Measurements from ENCODE around the gene MAPT. TPM values are rescaled to one million over a fixed set of nuclear protein-coding genes. Genes with fewer than 3 reads are reported as not detected.
"Not testable (repeated sequence)": the region's sequence is repeated elsewhere in the genome, so short reads cannot be mapped to it uniquely, and the experiment has no call there.

Gene MAPT
- total RNA-seq, 2 donors from 2014 or later, result 0.14 to 0.17 TPM

GRCh38 chr17:45913030-45913429 lies 18.7 kb downstream of the MAPT start:
- peak; percentile 37 for DNase-seq (ENCODE audit: low spot score)
- not testable (repeated sequence) for H3K9me3 Mint-ChIP-seq; H3K36me3 Mint-ChIP-seq; H3K27ac Mint-ChIP-seq; H3K4me3 Mint-ChIP-seq; ATAC-seq; H3K4me1 Mint-ChIP-seq (ENCODE audit: low read depth in 2 of 2)
- peaks cover 12 to 19% of the 10 kb centered on the region in 2 donors for H3K27me3 Mint-ChIP-seq

DNA sequence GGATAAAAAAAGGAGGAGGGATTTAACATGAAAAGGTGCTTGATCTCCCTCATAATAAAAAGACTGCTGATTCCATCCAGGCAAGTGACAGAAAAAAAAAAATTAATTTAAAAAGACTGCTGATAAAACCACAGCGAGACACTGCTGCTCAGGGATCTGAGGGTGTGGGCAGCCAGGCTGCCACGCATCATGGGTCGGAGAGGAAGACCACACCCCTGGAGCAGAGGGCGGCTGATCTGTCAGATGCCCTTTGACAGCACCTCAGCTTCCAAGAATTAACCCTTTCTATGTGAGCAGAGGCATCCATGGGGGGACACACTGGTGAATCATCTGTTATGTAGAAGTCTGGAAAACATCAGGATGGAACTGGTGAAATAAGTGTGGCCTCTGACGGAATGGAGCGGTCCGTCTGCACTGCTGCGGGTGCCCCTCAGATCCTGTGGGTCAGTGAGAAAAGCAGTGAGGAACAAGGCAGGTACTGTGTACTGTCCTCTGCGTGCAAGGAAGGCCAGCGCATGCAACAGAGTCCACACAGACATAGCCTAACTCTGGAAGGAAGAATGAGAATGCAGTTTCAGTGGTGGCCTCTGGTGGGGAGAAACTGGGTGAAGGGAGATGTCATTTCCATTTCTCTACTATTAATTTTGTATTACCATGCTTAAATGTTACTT lies 19.8 kb downstream of the MAPT start:
- Mint-ChIP-seq H3K4me1 (ENCODE audit: low read depth in 2 of 2) (no peaks in the 10 kb centered on the region), H3K36me3 (peaks cover 6% of the 10 kb centered on the region), H3K27ac (no peak overlapping the region), H3K27me3 (peaks cover 12 to 17% of the 10 kb centered on the region in 2 donors), H3K9me3 (peaks cover 3% of the 10 kb centered on the region), H3K4me3 (no peak overlapping the region)
- ATAC-seq (no peak), DNase-seq (ENCODE audit: low spot score) (peak; percentile 23)

- DNase-seq (ENCODE audit: low spot score) (no peak), ATAC-seq (peak in 1 of 2 donors; percentile 6)
- peaks cover 3% of the 10 kb centered on the region for H3K9me3 Mint-ChIP-seq
- peaks cover 12 to 17% of the 10 kb centered on the region in 2 donors for H3K27me3 Mint-ChIP-seq
- H3K4me3 Mint-ChIP-seq, result peak overlapping the region; percentile 5
- H3K36me3 Mint-ChIP-seq, result peaks cover 6% of the 10 kb centered on the region
- no peaks in the 10 kb centered on the region for H3K4me1 Mint-ChIP-seq (ENCODE audit: low read depth in 2 of 2)
- no peak overlapping the region for H3K27ac Mint-ChIP-seq
Observed at GRCh38 chr17:45915263-45915662, 20.9 kb downstream of the MAPT start.

GRCh38 chr17:45917081-45917480 lies 22.7 kb downstream of the MAPT start:
- Mint-ChIP-seq H3K27me3 (peaks cover 9 to 14% of the 10 kb centered on the region in 2 donors), H3K4me3 (no peak overlapping the region), H3K27ac (no peak overlapping the region), H3K4me1 (ENCODE audit: low read depth in 2 of 2) (no peaks in the 10 kb centered on the region), H3K9me3 (peaks cover 2% of the 10 kb centered on the region), H3K36me3 (peaks cover 4% of the 10 kb centered on the region)
- peak; percentile 18 for DNase-seq (ENCODE audit: low spot score)
- ATAC-seq, result no peak

GRCh38 chr17:45918241-45918745 lies 23.9 kb downstream of the MAPT start:
- peaks cover 5 to 10% of the 10 kb centered on the region in 2 donors for H3K27me3 Mint-ChIP-seq
- no peaks in the 10 kb centered on the region for H3K36me3 Mint-ChIP-seq
- H3K9me3 Mint-ChIP-seq, result no peaks in the 10 kb centered on the region
- H3K27ac Mint-ChIP-seq, result no peak overlapping the region
- H3K4me3 Mint-ChIP-seq, result no peak overlapping the region
- H3K4me1 Mint-ChIP-seq (ENCODE audit: low read depth in 2 of 2), result no peaks in the 10 kb centered on the region
- DNase-seq (ENCODE audit: low spot score) (no peak), ATAC-seq (no peak)

DNA sequence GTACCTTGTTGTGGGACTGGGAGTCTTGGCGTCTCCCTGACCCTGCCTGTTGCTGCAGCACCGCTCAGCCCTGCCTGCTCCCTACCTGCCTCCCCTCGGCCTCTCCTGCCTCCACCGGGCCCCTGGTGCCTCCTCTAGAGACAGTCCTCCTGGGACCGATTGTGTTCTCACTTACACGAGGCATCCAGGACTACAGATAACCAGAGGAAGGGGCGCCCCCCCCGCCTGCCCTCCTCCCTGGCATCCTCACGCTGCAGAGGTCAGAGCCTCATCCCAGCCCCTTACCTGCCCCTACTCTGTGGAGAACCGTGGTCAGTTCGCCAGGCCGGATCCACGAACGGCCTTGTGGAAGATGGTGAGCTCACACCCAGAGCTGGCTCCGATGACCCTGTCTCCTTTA lies 24.8 kb downstream of the MAPT start:
- no peak overlapping the region for H3K4me3 Mint-ChIP-seq
- DNase-seq (ENCODE audit: low spot score) (peak; percentile 5), ATAC-seq (no peak)
- no peaks in the 10 kb centered on the region for H3K36me3 Mint-ChIP-seq
- no peaks in the 10 kb centered on the region for H3K4me1 Mint-ChIP-seq (ENCODE audit: low read depth in 2 of 2)
- H3K27me3 Mint-ChIP-seq, result peaks cover 5 to 10% of the 10 kb centered on the region in 2 donors
- no peaks in the 10 kb centered on the region for H3K9me3 Mint-ChIP-seq
- H3K27ac Mint-ChIP-seq, result no peak overlapping the region

- Mint-ChIP-seq H3K36me3 (no peaks in the 10 kb centered on the region), H3K27ac (no peak overlapping the region), H3K9me3 (no peaks in the 10 kb centered on the region), H3K4me1 (ENCODE audit: low read depth in 2 of 2) (no peaks in the 10 kb centered on the region), H3K27me3 (peaks cover 7 to 11% of the 10 kb centered on the region in 2 donors), H3K4me3 (no peak overlapping the region)
- DNase-seq (ENCODE audit: low spot score), result no peak
- no peak for ATAC-seq
Observed at GRCh38 chr17:45920083-45920482, 25.7 kb downstream of the MAPT start.

DNA sequence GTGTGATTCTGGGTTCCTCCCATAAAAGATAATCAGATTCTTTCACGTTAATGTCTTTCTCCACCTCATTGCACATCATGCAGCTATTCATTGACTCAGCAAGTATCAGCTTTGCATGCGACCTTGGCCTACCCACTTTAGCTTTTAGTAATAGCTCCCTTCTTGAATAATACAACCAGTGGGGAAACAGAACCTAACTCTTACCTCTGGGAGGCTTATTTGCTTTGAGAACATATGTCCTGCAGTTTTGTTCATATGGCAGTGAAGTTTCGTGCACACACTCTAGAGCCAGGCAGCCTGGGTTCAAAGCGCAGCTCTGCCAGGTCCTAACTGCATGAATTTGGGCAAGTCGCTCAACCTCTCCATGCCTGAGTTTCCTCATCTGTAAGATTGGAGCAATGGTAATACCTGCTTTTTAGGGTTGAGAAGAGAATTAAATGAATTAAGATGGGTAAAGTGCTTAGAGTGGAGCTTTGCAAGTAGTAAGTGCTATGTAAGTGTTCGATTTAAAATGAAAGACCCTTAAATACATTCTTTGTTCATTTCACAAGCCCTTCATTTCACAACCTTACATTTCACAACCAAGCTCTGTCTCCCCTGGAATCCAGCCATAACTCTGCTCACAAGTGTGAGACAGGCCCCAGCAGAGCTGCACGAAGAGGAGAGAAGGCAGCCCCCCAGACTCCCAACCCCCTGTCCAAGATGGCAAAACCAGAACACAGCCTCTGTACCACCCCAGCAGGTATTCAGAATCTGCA lies 29.3 kb downstream of the MAPT start:
- no peaks in the 10 kb centered on the region for H3K9me3 Mint-ChIP-seq

GRCh38 chr17:45924332-45924820 lies 30.0 kb downstream of the MAPT start:
- no peaks in the 10 kb centered on the region for H3K9me3 Mint-ChIP-seq
- no peak overlapping the region for H3K27ac Mint-ChIP-seq
- peaks cover 16 to 19% of the 10 kb centered on the region in 2 donors for H3K27me3 Mint-ChIP-seq
- H3K4me3 Mint-ChIP-seq, result no peak overlapping the region
- DNase-seq (ENCODE audit: low spot score) (peak; percentile 34), ATAC-seq (no peak)
- H3K4me1 Mint-ChIP-seq (ENCODE audit: low read depth in 2 of 2), result no peaks in the 10 kb centered on the region
- no peaks in the 10 kb centered on the region for H3K36me3 Mint-ChIP-seq

More for the DNA sequence above, 29.3 kb downstream of the MAPT start:
- no peak for ATAC-seq
- Mint-ChIP-seq H3K4me1 (ENCODE audit: low read depth in 2 of 2) (no peaks in the 10 kb centered on the region), H3K27ac (no peak overlapping the region), H3K36me3 (no peaks in the 10 kb centered on the region), H3K4me3 (no peak overlapping the region), H3K27me3 (peaks cover 16 to 19% of the 10 kb centered on the region in 2 donors)
- peak; percentile 13 for DNase-seq (ENCODE audit: low spot score)

GRCh38 chr17:45925311-45925710 lies 31.0 kb downstream of the MAPT start:
- H3K27ac Mint-ChIP-seq, result no peak overlapping the region
- DNase-seq (ENCODE audit: low spot score) (no peak), ATAC-seq (no peak)
- no peaks in the 10 kb centered on the region for H3K36me3 Mint-ChIP-seq
- H3K27me3 Mint-ChIP-seq, result peaks cover 16 to 19% of the 10 kb centered on the region in 2 donors
- no peak overlapping the region for H3K4me3 Mint-ChIP-seq
- no peaks in the 10 kb centered on the region for H3K9me3 Mint-ChIP-seq
- no peaks in the 10 kb centered on the region for H3K4me1 Mint-ChIP-seq (ENCODE audit: low read depth in 2 of 2)

DNA sequence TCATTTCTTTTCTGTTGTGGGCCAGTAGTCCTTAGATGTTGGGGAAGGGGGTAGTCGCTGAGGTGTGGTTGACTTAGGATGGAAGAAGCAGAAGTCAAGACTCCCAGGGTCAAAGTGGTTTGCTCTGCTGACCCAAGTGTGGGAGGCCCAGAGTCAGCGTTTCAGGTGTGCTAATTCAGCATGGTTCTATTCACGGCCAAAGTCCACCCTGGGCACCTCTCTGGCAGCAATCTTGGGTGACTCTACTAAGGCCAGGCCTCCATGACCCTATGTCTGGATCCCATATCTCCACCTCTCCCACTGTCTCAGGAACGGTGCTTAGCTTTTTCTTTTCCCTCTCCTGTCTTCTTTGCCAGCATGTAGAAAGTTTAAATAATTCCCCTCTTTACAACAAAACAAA lies 32.9 kb downstream of the MAPT start:
- Mint-ChIP-seq H3K9me3 (no peaks in the 10 kb centered on the region), H3K4me1 (ENCODE audit: low read depth in 2 of 2) (no peaks in the 10 kb centered on the region), H3K36me3 (no peaks in the 10 kb centered on the region), H3K4me3 (no peak overlapping the region), H3K27me3 (peaks cover 18 to 25% of the 10 kb centered on the region in 2 donors), H3K27ac (no peak overlapping the region)
- DNase-seq (ENCODE audit: low spot score) (no peak), ATAC-seq (no peak)

DNA sequence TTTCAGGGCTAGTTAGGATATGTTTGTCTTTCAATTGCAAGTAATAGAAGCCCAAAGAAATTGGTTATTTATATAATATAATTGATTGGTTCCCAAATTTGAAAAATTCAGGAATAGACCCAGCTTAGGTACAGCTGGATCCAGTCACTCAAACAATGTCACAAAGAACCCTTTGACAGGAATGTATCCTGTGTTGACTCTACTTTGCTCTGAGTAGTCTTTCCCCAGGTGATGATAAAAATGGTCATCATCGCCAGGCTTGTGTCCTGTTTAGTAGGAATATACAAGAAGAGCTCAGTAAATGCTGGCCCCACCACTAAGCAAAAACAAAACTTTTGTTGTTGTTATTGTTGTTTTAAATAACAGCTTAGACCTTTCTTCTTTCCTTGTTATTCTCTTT lies 35.0 kb downstream of the MAPT start:
- ATAC-seq, result no peak
- no peaks in the 10 kb centered on the region for H3K4me1 Mint-ChIP-seq (ENCODE audit: low read depth in 2 of 2)
- peaks cover 21 to 25% of the 10 kb centered on the region in 2 donors for H3K27me3 Mint-ChIP-seq
- H3K4me3 Mint-ChIP-seq, result no peak overlapping the region
- no peaks in the 10 kb centered on the region for H3K9me3 Mint-ChIP-seq
- no peaks in the 10 kb centered on the region for H3K36me3 Mint-ChIP-seq
- no peak for DNase-seq (ENCODE audit: low spot score)
- no peak overlapping the region for H3K27ac Mint-ChIP-seq

- peaks cover 17 to 18% of the 10 kb centered on the region in 2 donors for H3K27me3 Mint-ChIP-seq
Observed at GRCh38 chr17:45930420-45930951, 36.1 kb downstream of the MAPT start.

DNA sequence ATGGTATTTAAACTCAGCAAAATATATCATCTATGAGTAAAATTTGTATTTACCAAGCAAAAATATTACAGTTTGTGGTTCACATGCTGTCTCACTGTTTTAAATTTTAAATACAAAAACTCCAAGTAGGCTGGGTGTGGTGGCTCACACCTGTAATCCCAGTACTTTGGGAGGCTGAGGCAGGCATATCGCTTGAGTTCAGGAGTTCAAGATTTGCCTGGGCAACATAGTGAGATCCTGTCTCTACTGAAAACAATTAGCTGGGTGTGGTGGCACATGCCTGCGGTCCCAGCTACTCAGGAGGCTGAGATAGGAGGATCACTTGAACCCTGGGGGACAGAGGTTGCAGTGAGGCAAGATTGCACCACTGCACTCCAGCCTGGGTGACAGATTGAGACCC lies 37.3 kb downstream of the MAPT start:
- Mint-ChIP-seq H3K4me1 (ENCODE audit: low read depth in 2 of 2) (no peaks in the 10 kb centered on the region), H3K9me3 (no peaks in the 10 kb centered on the region), H3K36me3 (no peaks in the 10 kb centered on the region), H3K27ac (no peak overlapping the region), H3K27me3 (peaks cover 25% of the 10 kb centered on the region in 2 donors), H3K4me3 (no peak overlapping the region)
- DNase-seq (ENCODE audit: low spot score), result no peak
- no peak for ATAC-seq

More at GRCh38 chr17:45930420-45930951, 36.1 kb downstream of the MAPT start:
- no peaks in the 10 kb centered on the region for H3K9me3 Mint-ChIP-seq
- DNase-seq (ENCODE audit: low spot score), result no peak
- H3K4me1 Mint-ChIP-seq (ENCODE audit: low read depth in 2 of 2), result no peaks in the 10 kb centered on the region
- H3K4me3 Mint-ChIP-seq, result no peak overlapping the region
- no peak overlapping the region for H3K27ac Mint-ChIP-seq
- H3K36me3 Mint-ChIP-seq, result no peaks in the 10 kb centered on the region
- ATAC-seq, result no peak
